Lung (tissue), 12 donors: Measurements from ENCODE around the gene NOSIP. TPM values are rescaled to one million over a fixed set of nuclear protein-coding genes. Genes with fewer than 3 reads are reported as not detected.

Experiments used
- ATAC-seq: fragments of 200-7000 bp; cut with Tn5 transposase; one replicate; pipeline ENCODE4 v1.9.1; 2020; ENCODE audit warnings: moderate number of reproducible peaks; ENCODE audit not compliant: insufficient read depth, low FRiP score
- DNase-seq, 3 donors: peaks; one replicate each; pipeline ENCODE4 v3.0.0-alpha.2; 2013 to 2017
- H3K27ac ChIP-seq, 2 donors: one replicate each; pipeline ENCODE4 v1.5.1; 2013; ENCODE audit warnings: mild to moderate bottlenecking in 2 of 2, moderate library complexity in 2 of 2, control low read depth in 1 of 2, inconsistent platforms in 1 of 2, low read depth in 1 of 2, low read length in 1 of 2
- H3K27me3 ChIP-seq, 3 donors: one replicate each; pipeline ENCODE4 v1.5.1; 2013; ENCODE audit warnings: low read length in 2 of 3; ENCODE audit not compliant: control insufficient read depth in 3 of 3, insufficient read depth in 3 of 3
- H3K36me3 ChIP-seq, 4 donors: one replicate each; pipeline ENCODE4 v1.5.1; 2013; ENCODE audit warnings: low read length in 4 of 4, mild to moderate bottlenecking in 1 of 4, moderate library complexity in 1 of 4; ENCODE audit not compliant: control insufficient read depth in 4 of 4, insufficient read depth in 4 of 4
- H3K4me1 ChIP-seq, 5 donors: one replicate each; pipeline ENCODE4 v1.5.1; 2013; ENCODE audit warnings: low read length in 5 of 5, mild to moderate bottlenecking in 2 of 5, moderate library complexity in 1 of 5; ENCODE audit not compliant: control insufficient read depth in 5 of 5, insufficient read depth in 5 of 5
- H3K4me3 ChIP-seq: one replicate; pipeline ENCODE4 v1.5.1; 2013; ENCODE audit warnings: mild to moderate bottlenecking, control low read depth, moderate library complexity
- H3K9ac ChIP-seq, 2 donors: one replicate each; pipeline ENCODE4 v1.5.1; 2013; ENCODE audit warnings: low read length in 2 of 2, control low read depth in 1 of 2; ENCODE audit not compliant: insufficient read depth in 1 of 2
- H3K9me3 ChIP-seq, 4 donors: one replicate each; pipeline ENCODE4 v1.5.1; 2013; ENCODE audit warnings: low read length in 3 of 4, mild to moderate bottlenecking in 1 of 4, moderate library complexity in 1 of 4; ENCODE audit not compliant: control insufficient read depth in 4 of 4, insufficient read depth in 3 of 4
- WGBS, 2 donors: extraction: QIAGEN DNeasy Blood & Tissue Kit; methylation state at CpG; one replicate each; pipeline ENCODE4 v1.1.7; 2013; 5-methylcytosine and 5-hydroxymethylcytosine counted together
- polyA plus RNA-seq, 2 donors: library from polyadenylated mRNA; stranded (reverse); fragments of 200-250 nt; gene quantifications; one replicate each; pipeline ENCODE4 v1.2.1, GENCODE V29; 2013
- total RNA-seq, 2 donors: library from RNA; depleted of rRNA in 1 of 2; stranded (reverse); fragments of >200 nt in 1 of 2; gene quantifications; one replicate each; pipeline ENCODE4 v1.2.1, GENCODE V29; 2014 to 2021
- TF ChIP-seq, protein P1 (sequence below): IDR thresholded peaks from 2 replicates; pipeline ENCODE4 v1.5.1; 2012; ENCODE audit warnings: mild to moderate bottlenecking; ENCODE audit errors: control extremely low read depth, extremely low read depth
- donor health status: control.
- donor health status: control.
- donor health status: Bipolar disorder and iron deficiency.
- donor health status: healthy.
- donor health status: DM: yes; HTN: yes; CAD: no.

The NOSIP gene
- total and polyA plus RNA-seq, 4 donors, result 40.9 to 84.2 (median 62.6) TPM

GRCh38 chr19:49539192-49539952 is 41.0 kb downstream of the NOSIP start:
- H3K4me1 ChIP-seq, result peaks cover 0 to 2% (median 0%) of the 10 kb centered on the region in 5 donors
- H3K27me3 ChIP-seq, result no peaks in the 10 kb centered on the region
- no peak overlapping the region for H3K27ac ChIP-seq
- no peak overlapping the region for H3K9ac ChIP-seq
- peaks cover 0 to 19% (median 13%) of the 10 kb centered on the region in 4 donors for H3K36me3 ChIP-seq
- no peak overlapping the region for H3K4me3 ChIP-seq
- ATAC-seq, result no peak
- DNase-seq, result no peak
- H3K9me3 ChIP-seq, result no peaks in the 10 kb centered on the region
- TF ChIP-seq, protein P1, sequence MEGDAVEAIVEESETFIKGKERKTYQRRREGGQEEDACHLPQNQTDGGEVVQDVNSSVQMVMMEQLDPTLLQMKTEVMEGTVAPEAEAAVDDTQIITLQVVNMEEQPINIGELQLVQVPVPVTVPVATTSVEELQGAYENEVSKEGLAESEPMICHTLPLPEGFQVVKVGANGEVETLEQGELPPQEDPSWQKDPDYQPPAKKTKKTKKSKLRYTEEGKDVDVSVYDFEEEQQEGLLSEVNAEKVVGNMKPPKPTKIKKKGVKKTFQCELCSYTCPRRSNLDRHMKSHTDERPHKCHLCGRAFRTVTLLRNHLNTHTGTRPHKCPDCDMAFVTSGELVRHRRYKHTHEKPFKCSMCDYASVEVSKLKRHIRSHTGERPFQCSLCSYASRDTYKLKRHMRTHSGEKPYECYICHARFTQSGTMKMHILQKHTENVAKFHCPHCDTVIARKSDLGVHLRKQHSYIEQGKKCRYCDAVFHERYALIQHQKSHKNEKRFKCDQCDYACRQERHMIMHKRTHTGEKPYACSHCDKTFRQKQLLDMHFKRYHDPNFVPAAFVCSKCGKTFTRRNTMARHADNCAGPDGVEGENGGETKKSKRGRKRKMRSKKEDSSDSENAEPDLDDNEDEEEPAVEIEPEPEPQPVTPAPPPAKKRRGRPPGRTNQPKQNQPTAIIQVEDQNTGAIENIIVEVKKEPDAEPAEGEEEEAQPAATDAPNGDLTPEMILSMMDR, result no peak
- WGBS, 2 donors, result 95 to 97% methylated on average over 13 of the region's 13 CpGs

DNA sequence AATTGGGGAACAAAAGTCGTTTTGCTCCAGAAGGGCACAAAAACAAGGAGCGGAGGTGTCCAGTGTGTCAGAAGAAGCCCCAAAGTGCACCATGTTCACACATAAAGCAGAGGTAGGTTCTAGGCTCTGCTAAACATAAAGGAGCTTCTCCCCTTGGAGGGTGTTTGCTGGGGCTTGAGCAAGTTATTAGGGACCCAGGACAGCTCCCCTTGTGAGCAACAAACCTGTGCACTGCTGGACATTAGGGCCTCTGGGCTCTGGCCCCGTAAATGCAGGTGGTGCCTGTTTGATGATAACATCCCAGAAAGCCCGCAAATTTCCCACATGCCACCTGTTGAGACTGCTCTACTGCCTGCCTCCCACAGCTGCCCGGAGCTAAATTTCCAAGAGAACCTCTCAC is 41.7 kb downstream of the NOSIP start:
- H3K4me3 ChIP-seq, result no peak overlapping the region
- H3K36me3 ChIP-seq, result peaks cover 0 to 19% (median 13%) of the 10 kb centered on the region in 4 donors
- no peaks in the 10 kb centered on the region for H3K9me3 ChIP-seq
- H3K27ac ChIP-seq, result no peak overlapping the region
- H3K27me3 ChIP-seq, result no peaks in the 10 kb centered on the region
- peaks cover 0 to 4% (median 2%) of the 10 kb centered on the region in 5 donors for H3K4me1 ChIP-seq
- 83 to 84% methylated on average over 5 of the region's 5 CpGs for WGBS, 2 donors
- TF ChIP-seq, protein P1, result no peak
- ATAC-seq (no peak), DNase-seq (no peak)
- H3K9ac ChIP-seq, result no peak overlapping the region

DNA sequence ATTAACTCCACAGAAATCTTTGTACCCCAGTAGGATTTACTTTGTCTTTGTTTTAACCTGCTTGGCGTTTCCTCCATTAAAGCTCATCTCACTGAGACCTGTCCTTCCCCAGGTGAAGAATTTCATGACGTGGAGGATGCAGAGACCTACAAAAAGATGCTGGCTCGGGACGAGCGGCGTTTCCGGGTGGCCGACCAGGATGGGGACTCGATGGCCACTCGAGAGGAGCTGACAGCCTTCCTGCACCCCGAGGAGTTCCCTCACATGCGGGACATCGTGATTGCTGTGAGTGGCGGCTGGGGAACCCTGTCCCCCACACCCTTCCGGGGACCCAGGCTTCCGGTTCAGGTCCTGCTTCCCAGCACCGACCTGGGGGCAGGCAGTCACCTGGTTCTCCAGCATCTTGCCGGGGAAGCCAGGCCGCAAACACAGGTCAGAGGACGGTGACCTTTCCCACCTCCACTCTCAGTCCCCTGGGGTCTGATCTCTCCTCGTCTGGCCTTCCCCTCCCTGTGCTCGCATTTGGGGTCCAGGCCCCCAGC is 43.4 kb downstream of the NOSIP start:
- peaks cover 0 to 17% (median 11%) of the 10 kb centered on the region in 4 donors for H3K36me3 ChIP-seq

More for the DNA sequence above, 43.4 kb downstream of the NOSIP start:
- no peak for ATAC-seq
- Histone ChIP-seq H3K9me3 (no peaks in the 10 kb centered on the region), H3K4me3 (no peak overlapping the region), H3K27ac (no peak overlapping the region), H3K4me1 (peaks cover 0 to 10% (median 5%) of the 10 kb centered on the region in 5 donors), H3K9ac (no peak overlapping the region), H3K27me3 (no peaks in the 10 kb centered on the region)
- TF ChIP-seq, protein P1, result no peak
- no peak for DNase-seq
- WGBS, 2 donors, result 90 to 91% methylated on average over 22 of the region's 22 CpGs
